ENCODE data around the gene MIDN.

Gene MIDN

GRCh38 chr19:1258707-1259205 lies 10.4 kb downstream of the MIDN start:
- no peak for DNase-seq (ENCODE audit: low read depth)

- no peak for DNase-seq (ENCODE audit: low read depth)
These were observed 11.0 kb downstream of the MIDN start for GRCh38 chr19:1259206-1259875.

- no peak for DNase-seq (ENCODE audit: low read depth)
These were observed 11.7 kb downstream of the MIDN start for GRCh38 chr19:1259876-1260748.

- DNase-seq (ENCODE audit: low read depth) = peak; percentile 96
These were observed 12.6 kb downstream of the MIDN start for GRCh38 chr19:1260749-1261537.

GRCh38 chr19:1261538-1261797 lies 13.1 kb downstream of the MIDN start:
- DNase-seq (ENCODE audit: low read depth) = no peak

- DNase-seq (ENCODE audit: low read depth) = no peak
These were observed 13.6 kb downstream of the MIDN start for GRCh38 chr19:1261798-1262622.

GRCh38 chr19:1262623-1263123 lies 14.3 kb downstream of the MIDN start:
- no peak for DNase-seq (ENCODE audit: low read depth)

- DNase-seq (ENCODE audit: low read depth) = no peak
These were observed 14.8 kb downstream of the MIDN start for GRCh38 chr19:1263188-1263587.

- no peak for DNase-seq (ENCODE audit: low read depth)
These were observed 16.6 kb downstream of the MIDN start for GRCh38 chr19:1264801-1265614.

GRCh38 chr19:1265615-1266128 lies 17.3 kb downstream of the MIDN start:
- DNase-seq (ENCODE audit: low read depth) = no peak

GRCh38 chr19:1266129-1266915 lies 17.9 kb downstream of the MIDN start:
- DNase-seq (ENCODE audit: low read depth) = peak; percentile 76

GRCh38 chr19:1266916-1267476 lies 18.6 kb downstream of the MIDN start:
- no peak for DNase-seq (ENCODE audit: low read depth)

GRCh38 chr19:1267477-1268225 lies 19.3 kb downstream of the MIDN start:
- DNase-seq (ENCODE audit: low read depth) = no peak

- DNase-seq (ENCODE audit: low read depth) = no peak
These were observed 20.1 kb downstream of the MIDN start for GRCh38 chr19:1268226-1269064.

- DNase-seq (ENCODE audit: low read depth) = peak; percentile 99
These were observed 20.7 kb downstream of the MIDN start, which contains the start of gene CIRBP for GRCh38 chr19:1269065-1269477. Gene CIRBP, plus strand, starts transcription at chr19:1269332. Its CDS starts 1,602 bp downstream, at chr19:1270934.

- DNase-seq (ENCODE audit: low read depth) = peak; percentile 81
These were observed 21.3 kb downstream of the MIDN start for GRCh38 chr19:1269478-1270212.
